Neural cell (in vitro differentiated cells): ENCODE data around the gene TAGAP. TPM values are rescaled to one million over a fixed set of nuclear protein-coding genes. Genes with fewer than 3 reads are reported as not detected.

Experiments used
- H2AFZ ChIP-seq: fragments of 200-600, 300-800 bp; sonication (generic), shearing (Covaris generic); 2 replicates; pipeline ENCODE4 v1.6.0; 2014; ENCODE audit warnings: low read depth, mild to moderate bottlenecking, antibody characterized with exemption, low read length, moderate library complexity
- H3F3A ChIP-seq: fragments of 200-600 bp; shearing (Covaris generic); 2 replicates; pipeline ENCODE4 v1.6.1; 2016; ENCODE audit warnings: mild to moderate bottlenecking, moderate library complexity, mixed read lengths, antibody characterized with exemption, low read length; ENCODE audit not compliant: insufficient read depth, poor library complexity, severe bottlenecking
- H3K27ac ChIP-seq: fragments of 200-600, 300-800 bp; sonication (generic), shearing (Covaris generic); 2 replicates; pipeline ENCODE4 v1.5.1; 2014; ENCODE audit warnings: mild to moderate bottlenecking, low read length, moderate library complexity
- H3K27me3 ChIP-seq: fragments of 300-800, 200-600 bp; sonication (generic), shearing (Covaris generic); 2 replicates; pipeline ENCODE4 v1.6.0; 2014; ENCODE audit warnings: mild to moderate bottlenecking, low read depth, low read length, moderate library complexity; ENCODE audit not compliant: insufficient read depth
- H3K36me3 ChIP-seq: fragments of 300-800, 200-600 bp; sonication (generic), shearing (Covaris generic); 2 replicates; pipeline ENCODE4 v1.5.1; 2014; ENCODE audit warnings: mild to moderate bottlenecking, antibody characterized with exemption, low read length, moderate library complexity; ENCODE audit not compliant: insufficient read depth
- H3K4me2 ChIP-seq: fragments of 300-800, 200-600 bp; sonication (generic), shearing (Covaris generic); 2 replicates; pipeline ENCODE4 v1.6.0; 2014; ENCODE audit warnings: mild to moderate bottlenecking, low read length
- H3K4me3 ChIP-seq: fragments of 300-800, 200-600 bp; sonication (generic), shearing (Covaris generic); 2 replicates; pipeline ENCODE4 v1.5.1; 2014; ENCODE audit warnings: mild to moderate bottlenecking, low read length, moderate library complexity
- H3K79me2 ChIP-seq: fragments of 200-600 bp; shearing (Covaris generic); replicated peaks from 2 replicates; pipeline ENCODE4 v1.6.0; 2014; ENCODE audit warnings: mild to moderate bottlenecking, low read length, moderate library complexity; ENCODE audit not compliant: insufficient read depth
- H3K9ac ChIP-seq: fragments of 300-800, 200-600 bp; sonication (generic), shearing (Covaris generic); 2 replicates; pipeline ENCODE4 v1.6.1; 2016; ENCODE audit warnings: mild to moderate bottlenecking, low read length, mixed read lengths
- H3K9me2 ChIP-seq: fragments of 200-600 bp; shearing (Covaris generic); 2 replicates; pipeline ENCODE4 v1.6.1; 2016; ENCODE audit warnings: mild to moderate bottlenecking, low read length, mixed read lengths; ENCODE audit not compliant: insufficient read depth
- H3K9me3 ChIP-seq: fragments of 200-600, 300-800 bp; sonication (generic), shearing (Covaris generic); 2 replicates; pipeline ENCODE4 v1.6.1; 2016; ENCODE audit warnings: mild to moderate bottlenecking, mixed run types, low read length, moderate library complexity, mixed read lengths
- H4K20me1 ChIP-seq: fragments of 200-600 bp; shearing (Covaris generic); 2 replicates; pipeline ENCODE4 v1.6.1; 2016; ENCODE audit warnings: mild to moderate bottlenecking, mixed run types; ENCODE audit not compliant: insufficient read depth
- CTCF ChIP-seq: fragments of 450-650 bp; IDR thresholded peaks from 2 replicates; pipeline ENCODE4 v1.5.1; 2014; ENCODE audit warnings: antibody characterized with exemption, mild to moderate bottlenecking, moderate library complexity; ENCODE audit not compliant: poor library complexity, severe bottlenecking
- EP300 ChIP-seq: fragments of 450-650 bp; conservative IDR thresholded peaks from 2 replicates; pipeline ENCODE4 v1.6.1; 2014; ENCODE audit warnings: antibody characterized with exemption, mild to moderate bottlenecking, moderate library complexity; ENCODE audit not compliant: poor library complexity, severe bottlenecking
- EZH2 ChIP-seq: fragments of 200-600, 300-800 bp; shearing (Covaris generic), sonication (generic); IDR thresholded peaks from 2 replicates; pipeline ENCODE4 v1.6.1; 2014; ENCODE audit warnings: antibody characterized with exemption, low read length, borderline replicate concordance, mild to moderate bottlenecking; ENCODE audit not compliant: insufficient read depth, poor library complexity, severe bottlenecking
- MXI1 ChIP-seq: fragments of 450-650 bp; conservative IDR thresholded peaks from 2 replicates; pipeline ENCODE4 v1.6.1; 2014; ENCODE audit warnings: antibody characterized with exemption, mild to moderate bottlenecking; ENCODE audit not compliant: poor library complexity, severe bottlenecking
- POLR2AphosphoS5 ChIP-seq: IDR thresholded peaks from 2 replicates; pipeline ENCODE4 v1.6.1; 2012
- RAD21 ChIP-seq: fragments of 450-650 bp; conservative IDR thresholded peaks from 2 replicates; pipeline ENCODE4 v1.6.1; 2014; ENCODE audit warnings: antibody characterized with exemption, mild to moderate bottlenecking, moderate library complexity
- REST ChIP-seq: IDR thresholded peaks from 2 replicates; pipeline ENCODE4 v1.6.1; 2012; ENCODE audit warnings: borderline replicate concordance
- SMC3 ChIP-seq: fragments of 450-650 bp; conservative IDR thresholded peaks from 2 replicates; pipeline ENCODE4 v1.6.1; 2014; ENCODE audit warnings: antibody characterized with exemption, mild to moderate bottlenecking, moderate library complexity; ENCODE audit not compliant: poor library complexity
- TAF1 ChIP-seq: IDR thresholded peaks from 2 replicates; pipeline ENCODE4 v1.6.1; 2012; ENCODE audit warnings: low read depth
- polyA plus RNA-seq: library from polyadenylated mRNA; depleted of rRNA; stranded (reverse); fragments of >200 nt; gene quantifications from 2 replicates; pipeline ENCODE4 v1.2.3, GENCODE V29; 2014

The TAGAP gene
- polyA plus RNA-seq, 1 donor from 2014 or later, result not detected

- TF ChIP-seq CTCF, result no peak
- TF ChIP-seq EP300, result no peak
- no peak for TF ChIP-seq TAF1
- TF ChIP-seq EZH2, result no peak
- TF ChIP-seq RAD21, result no peak
- no peak for TF ChIP-seq POLR2AphosphoS5
- no peak for TF ChIP-seq MXI1
- no peak for TF ChIP-seq SMC3
- no peak for TF ChIP-seq REST
- H3K4me2 ChIP-seq, result no peak overlapping the region
- H3K36me3 ChIP-seq, result no peaks in the 10 kb centered on the region
- H3K27me3 ChIP-seq, result no peaks in the 10 kb centered on the region
- H4K20me1 ChIP-seq, result no peaks in the 10 kb centered on the region
- H3F3A ChIP-seq, result no peaks in the 10 kb centered on the region
- no peaks in the 10 kb centered on the region for H3K79me2 ChIP-seq
- no peaks in the 10 kb centered on the region for H3K9me2 ChIP-seq
- no peaks in the 10 kb centered on the region for H3K9me3 ChIP-seq
- no peak overlapping the region for H2AFZ ChIP-seq
- no peak overlapping the region for H3K9ac ChIP-seq
- no peak overlapping the region for H3K27ac ChIP-seq
- H3K4me3 ChIP-seq, result no peak overlapping the region
Measured at GRCh38 chr6:159075506-159076228, 30.9 kb upstream of the TAGAP start.

- Histone ChIP-seq H3F3A (no peaks in the 10 kb centered on the region), H3K27me3 (no peaks in the 10 kb centered on the region), H3K9me2 (no peaks in the 10 kb centered on the region), H2AFZ (no peak overlapping the region), H3K9me3 (no peaks in the 10 kb centered on the region), H3K79me2 (no peaks in the 10 kb centered on the region), H3K4me3 (no peak overlapping the region), H3K36me3 (no peaks in the 10 kb centered on the region), H3K9ac (no peak overlapping the region), H4K20me1 (no peaks in the 10 kb centered on the region), H3K27ac (no peak overlapping the region), H3K4me2 (no peak overlapping the region)
- TF ChIP-seq SMC3, result no peak
Measured at GRCh38 chr6:159074876-159075275, 30.1 kb upstream of the TAGAP start.
